A549 (cell line): ENCODE measurements around the gene CNR1. TPM values are rescaled to one million over a fixed set of nuclear protein-coding genes. Genes with fewer than 3 reads are reported as not detected.

ENCODE experiments used
- ATAC-seq, 2 experiments: fragments of 200-7000 bp in 1 of 2; fragments of >200 bp in 1 of 2; cut with Nextera tagmentation in 1 of 2; cut with Tn5 transposase in 1 of 2; 3 replicates each; pipeline versions ENCODE4 v1.8.0 to v1.9.1; 2018 to 2020; ENCODE audit warnings: mild to moderate bottlenecking in 1 of 2, moderate library complexity in 1 of 2
- CTCF ChIA-PET: fragments of 300-600 bp; sonication (Branson Sonifier 250); formaldehyde crosslinking; extraction: SDS; loops from one replicate; lab custom pipeline; 2021; ENCODE audit warnings: antibody characterized with exemption, inconsistent platforms; lab: Yijun Ruan, JAX
- POLR2A ChIA-PET: fragments of 350-600 bp; formaldehyde crosslinking; extraction: SDS; loops from one replicate; lab custom pipeline; 2021; ENCODE audit warnings: antibody characterized with exemption, inconsistent platforms; lab: Yijun Ruan, JAX
- DNase-seq, 2 experiments: peaks; one replicate each; pipeline versions ENCODE4 v3.0.0 to v3.0.0-alpha.2; 2011 to 2016; ENCODE audit warnings: low read depth in 1 of 2, low spot score in 1 of 2
- FAIRE-seq: peaks from 2 replicates; lab custom pipeline; 2011; peaks lifted over from hg19 to GRCh38; lab: Jason Lieb, UNC
- H3K27ac ChIP-seq, 2 experiments: fragments of >200 bp; sonication (Bioruptor Twin); formaldehyde crosslinking; 3 replicates each; pipeline ENCODE4 v1.5.1; 2016 to 2017
- H3K4me1 ChIP-seq: fragments of >200 bp; sonication (Bioruptor Twin); formaldehyde crosslinking; 3 replicates; pipeline ENCODE4 v1.6.1; 2016
- H3K4me2 ChIP-seq: fragments of >200 bp; sonication (Bioruptor Twin); formaldehyde crosslinking; 3 replicates; pipeline ENCODE4 v1.6.1; 2016
- H3K4me3 ChIP-seq: fragments of >200 bp; sonication (Bioruptor Twin); formaldehyde crosslinking; 3 replicates; pipeline ENCODE4 v1.5.1; 2016
- H3K9me3 ChIP-seq: fragments of >200 bp; sonication (Bioruptor Twin); formaldehyde crosslinking; 3 replicates; pipeline ENCODE4 v1.6.1; 2016
- BCL3 ChIP-seq: fragments of >200 bp; sonication (Bioruptor Twin); formaldehyde crosslinking; IDR thresholded peaks from 3 replicates; pipeline ENCODE4 v1.6.1; 2016
- BHLHE40 ChIP-seq: IDR thresholded peaks from 2 replicates; pipeline ENCODE4 v1.6.1; 2012; ENCODE audit warnings: low read depth, low read length, inconsistent platforms
- CEBPB ChIP-seq, 2 experiments: fragments of >200 bp in 1 of 2; sonication (Bioruptor Twin) in 1 of 2; formaldehyde crosslinking in 1 of 2; IDR thresholded peaks; 2 replicates each; pipeline ENCODE4 v1.6.1; 2012 to 2016
- CHD2 ChIP-seq: fragments of 150-350 bp; IDR thresholded peaks from 2 replicates; pipeline ENCODE4 v1.6.1; 2014; ENCODE audit warnings: low read length; ENCODE audit not compliant: partially characterized antibody
- CHD4 ChIP-seq: fragments of 200-600 bp; sonication (generic); IDR thresholded peaks from 2 replicates; pipeline ENCODE4 v1.6.1; 2016; ENCODE audit warnings: antibody characterized with exemption, mild to moderate bottlenecking, borderline replicate concordance
- E2F6 ChIP-seq: IDR thresholded peaks from 2 replicates; pipeline ENCODE4 v1.6.1; 2012; ENCODE audit warnings: low read depth, borderline replicate concordance
- EP300 ChIP-seq, 2 experiments: fragments of >200 bp; sonication (Bioruptor Twin); formaldehyde crosslinking; IDR thresholded peaks; 2 replicates in 1 of 2; 3 replicates in 1 of 2; pipeline ENCODE4 v1.6.1; 2016 to 2017
- ESRRA ChIP-seq: fragments of 150-350 bp; IDR thresholded peaks from 2 replicates; pipeline ENCODE4 v1.6.1; 2014; ENCODE audit warnings: mild to moderate bottlenecking, low read length, borderline replicate concordance
- FOSB ChIP-seq: fragments of 250-450 bp; sonication (Bioruptor Pico); IDR thresholded peaks from 2 replicates; pipeline ENCODE4 v1.5.0; 2020; ENCODE audit warnings: mild to moderate bottlenecking, moderate library complexity
- FOSL2 ChIP-seq, 2 experiments: fragments of 450-650 bp in 1 of 2; fragments of >200 bp in 1 of 2; sonication (Bioruptor Twin) in 1 of 2; formaldehyde crosslinking; IDR thresholded peaks; 2 replicates each; pipeline versions ENCODE4 v1.5.0 to v1.6.1; 2016 to 2020; ENCODE audit warnings: mild to moderate bottlenecking in 1 of 2, moderate library complexity in 1 of 2
- HEYL ChIP-seq: fragments of 250-450 bp; sonication (Bioruptor Pico); IDR thresholded peaks from 2 replicates; pipeline ENCODE4 v1.8.0; 2021; ENCODE audit warnings: mild to moderate bottlenecking, moderate library complexity
- HOXA7 ChIP-seq: fragments of 250-450 bp; sonication (Bioruptor Pico); IDR thresholded peaks from 2 replicates; pipeline ENCODE4 v1.5.0; 2020; ENCODE audit warnings: mild to moderate bottlenecking, moderate library complexity
- HOXB5 ChIP-seq: fragments of 250-450 bp; sonication (Bioruptor Pico); IDR thresholded peaks from 2 replicates; pipeline ENCODE4 v1.5.0; 2020; ENCODE audit warnings: mild to moderate bottlenecking, moderate library complexity
- JUN ChIP-seq, 2 experiments: fragments of >200 bp; sonication (Bioruptor Twin); formaldehyde crosslinking; IDR thresholded peaks; 2 replicates in 1 of 2; 3 replicates in 1 of 2; pipeline ENCODE4 v1.6.1; 2016 to 2017
- KDM5A ChIP-seq: fragments of 200-600 bp; sonication (generic); IDR thresholded peaks from 2 replicates; pipeline ENCODE4 v1.6.1; 2016; ENCODE audit warnings: antibody characterized with exemption, mild to moderate bottlenecking
- MAFK ChIP-seq: fragments of 450-650 bp; IDR thresholded peaks from 2 replicates; pipeline ENCODE4 v1.6.1; 2014; ENCODE audit not compliant: partially characterized antibody
- NFE2L2 ChIP-seq: fragments of 150-350 bp; conservative IDR thresholded peaks from 2 replicates; pipeline ENCODE4 v1.6.1; 2014; ENCODE audit warnings: low read length
- NR3C1 ChIP-seq: fragments of >200 bp; sonication (Bioruptor Twin); formaldehyde crosslinking; IDR thresholded peaks from 3 replicates; pipeline ENCODE4 v1.6.1; 2017
- RAD21 ChIP-seq, 2 experiments: fragments of >200 bp in 1 of 2; sonication (Bioruptor Twin) in 1 of 2; formaldehyde crosslinking in 1 of 2; IDR thresholded peaks in 1 of 2; conservative IDR thresholded peaks in 1 of 2; 2 replicates in 1 of 2; 3 replicates in 1 of 2; pipeline ENCODE4 v1.6.1; 2012 to 2018; ENCODE audit warnings: inconsistent platforms in 1 of 2
- RARB ChIP-seq: fragments of 250-450 bp; sonication (Bioruptor Pico); IDR thresholded peaks from 2 replicates; pipeline ENCODE4 v1.8.0; 2021; ENCODE audit warnings: mild to moderate bottlenecking, moderate library complexity
- RCOR1 ChIP-seq: fragments of 150-350 bp; IDR thresholded peaks from 2 replicates; pipeline ENCODE4 v1.6.1; 2014; ENCODE audit warnings: antibody characterized with exemption, low read length, low read depth
- REST ChIP-seq: fragments of 200-600 bp; sonication (generic); IDR thresholded peaks from 2 replicates; pipeline ENCODE4 v1.6.1; 2016; ENCODE audit warnings: antibody characterized with exemption, mild to moderate bottlenecking, moderate library complexity
- RFX5 ChIP-seq: fragments of 450-650 bp; IDR thresholded peaks from 2 replicates; pipeline ENCODE4 v1.7.1; 2014; ENCODE audit warnings: antibody characterized with exemption, mild to moderate bottlenecking, moderate library complexity
- SREBF2 ChIP-seq: fragments of 450-650 bp; IDR thresholded peaks from 2 replicates; pipeline ENCODE4 v1.6.1; 2014; ENCODE audit warnings: mild to moderate bottlenecking, moderate library complexity
- ZSCAN20 ChIP-seq: fragments of 250-450 bp; sonication (Bioruptor Pico); IDR thresholded peaks from 2 replicates; pipeline ENCODE4 v1.8.0; 2022; ENCODE audit warnings: mild to moderate bottlenecking, moderate library complexity
- WGBS: methylation state at CpG from one replicate; pipeline ENCODE4 v1.1.6; 2017; ENCODE audit errors: missing lambda C conversion rate; 5-methylcytosine and 5-hydroxymethylcytosine counted together
- polyA plus RNA-seq, 4 experiments: library from polyadenylated mRNA; depleted of rRNA in 3 of 4; stranded (reverse); fragments of >200 nt; fragmentation: RNase III in 1 of 4; extraction: RNeasy Plus Mini Kit Qiagen cat#74134 plus additional on column Dnase treatment in 1 of 4; gene quantifications; 2 replicates in 3 of 4; 3 replicates in 1 of 4; pipeline ENCODE4 v1.2.3, GENCODE V29; 2011 to 2017

The CNR1 gene
- polyA plus RNA-seq, 2 of the 4 experiments (the other 2 are of a cell fraction) = 0.06 to 0.72 TPM

DNA sequence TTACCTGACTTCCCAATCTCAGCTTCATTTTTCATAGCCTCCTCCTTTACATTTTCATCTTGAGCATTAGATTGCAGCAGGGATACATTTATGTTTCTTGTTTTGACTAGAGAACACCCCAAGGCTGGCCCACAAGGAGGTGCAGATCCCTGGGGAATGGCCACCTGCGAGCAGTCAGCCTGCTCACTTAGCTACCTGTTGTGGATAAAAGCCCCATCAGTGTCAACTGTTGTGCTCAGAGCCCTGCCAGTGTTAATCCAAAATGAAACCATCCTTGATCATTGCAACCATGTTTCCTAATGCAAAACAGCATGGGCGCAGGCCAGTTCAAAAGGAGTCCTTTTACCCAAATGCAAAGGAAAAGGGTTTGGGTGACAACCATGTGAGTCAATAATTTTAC lies 50.8 kb downstream of the CNR1 start:
- no peak for ATAC-seq
- no peak overlapping the region for H3K27ac ChIP-seq
- TF ChIP-seq CHD2 = no peak
- no peak for TF ChIP-seq ZSCAN20 (CRISPR knock-in tag)
- TF ChIP-seq SREBF2 = no peak
- no peak for TF ChIP-seq RAD21 (conservative IDR thresholded peaks at IDR 0.05 in 1 of 2, IDR thresholded peaks at IDR 0.05 in 1 of 2)
- no peak for TF ChIP-seq HOXA7 (CRISPR knock-in tag)
- TF ChIP-seq BCL3 = no peak
- TF ChIP-seq RFX5 = no peak
- no peak for TF ChIP-seq E2F6
- TF ChIP-seq HOXB5 = no peak
- no peak for TF ChIP-seq ESRRA
- no peak for TF ChIP-seq CEBPB (IDR thresholded peaks at IDR 0.05)
- no peak for TF ChIP-seq JUN (IDR thresholded peaks at IDR 0.05)
- no peak for TF ChIP-seq BHLHE40
- 19% methylated on average over 2 of the region's 2 CpGs for WGBS
- no peaks in the 10 kb centered on the region for H3K4me1 ChIP-seq
- no peak overlapping the region for H3K4me2 ChIP-seq
- no peak for FAIRE-seq
- POLR2A ChIA-PET = no interaction called here
- CTCF ChIA-PET = no interaction called here
- no peak overlapping the region for H3K4me3 ChIP-seq
- DNase-seq = no peak
- H3K9me3 ChIP-seq = no peaks in the 10 kb centered on the region

DNA sequence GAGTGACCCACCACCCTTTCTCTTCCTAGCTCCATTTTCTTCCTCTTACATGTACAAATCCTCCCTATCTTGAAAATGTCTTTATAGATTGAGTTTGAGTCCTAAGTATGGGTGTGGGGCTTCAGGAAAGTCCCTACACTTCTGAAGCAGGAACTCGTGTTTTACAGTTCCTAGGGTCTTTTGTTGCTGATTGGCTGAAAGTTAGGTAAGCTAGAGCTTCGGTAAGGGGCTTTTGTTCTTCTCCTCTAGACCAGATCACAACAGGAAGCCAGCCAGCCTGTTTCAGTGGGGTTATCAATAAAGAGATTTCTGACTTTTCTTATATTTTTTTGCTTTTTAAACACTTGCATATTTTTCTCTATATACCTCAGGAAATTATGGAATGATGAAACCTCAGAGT lies 51.3 kb downstream of the CNR1 start:
- Histone ChIP-seq H3K4me1 (no peaks in the 10 kb centered on the region), H3K9me3 (no peaks in the 10 kb centered on the region)
- no peak for ATAC-seq
- WGBS = 0% methylated on average over 2 of the region's 2 CpGs
- no peak for TF ChIP-seq EP300 (IDR thresholded peaks at IDR 0.05)
- TF ChIP-seq FOSB (CRISPR knock-in tag) = no peak
- TF ChIP-seq CHD2 = no peak
- TF ChIP-seq, all 56 proteins: peak for 0
- POLR2A ChIA-PET = no interaction called here
- no peak overlapping the region for H3K4me3 ChIP-seq
- FAIRE-seq = no peak
- H3K27ac ChIP-seq = no peak overlapping the region
- CTCF ChIA-PET = no interaction called here
- no peak for DNase-seq
- no peak overlapping the region for H3K4me2 ChIP-seq

- ATAC-seq (no peak), FAIRE-seq (no peak), DNase-seq (no peak)
- H3K4me1 ChIP-seq = no peaks in the 10 kb centered on the region
- POLR2A ChIA-PET = no interaction called here
- no peaks in the 10 kb centered on the region for H3K9me3 ChIP-seq
- CTCF ChIA-PET = no interaction called here
- TF ChIP-seq JUN (IDR thresholded peaks at IDR 0.05) = no peak
- TF ChIP-seq RARB (CRISPR knock-in tag) = no peak
- no peak for TF ChIP-seq CEBPB (IDR thresholded peaks at IDR 0.05)
- TF ChIP-seq NFE2L2 = no peak
- no peak for TF ChIP-seq KDM5A
- no peak for TF ChIP-seq RCOR1
- no peak for TF ChIP-seq FOSL2 (IDR thresholded peaks at IDR 0.05)
- no peak for TF ChIP-seq FOSL2 (CRISPR knock-in tag; IDR thresholded peaks at IDR 0.05)
- no peak for TF ChIP-seq HEYL (CRISPR knock-in tag)
- TF ChIP-seq NR3C1 = no peak
- TF ChIP-seq MAFK = no peak
- no peak for TF ChIP-seq EP300 (IDR thresholded peaks at IDR 0.05)
- no peak for TF ChIP-seq CHD4
- TF ChIP-seq SREBF2 = no peak
- TF ChIP-seq REST = no peak
- H3K27ac ChIP-seq = no peak overlapping the region
- WGBS = 11% methylated on average over 5 of the region's 5 CpGs
- no peak overlapping the region for H3K4me3 ChIP-seq
- no peak overlapping the region for H3K4me2 ChIP-seq
These were observed 54.2 kb downstream of the CNR1 start for GRCh38 chr6:88111991-88112390.
